Heart left ventricle (tissue), 16 donors: ENCODE data around the gene SEMA4F. TPM values are rescaled to one million over a fixed set of nuclear protein-coding genes. Genes with fewer than 3 reads are reported as not detected.

ENCODE experiments used
- ATAC-seq, 4 donors: fragments of 200-7000 bp; cut with Tn5 transposase; one replicate each; pipeline ENCODE4 v1.9.1; 2020 to 2022; ENCODE audit warnings: moderate library complexity in 4 of 4, mild to moderate bottlenecking in 3 of 4, moderate number of reproducible peaks in 1 of 4
- DNase-seq, 5 donors: peaks; one replicate each; pipeline ENCODE4 v3.0.0-alpha.2; 2020
- H3K27ac ChIP-seq, 12 donors: fragments of 200-600 bp; sonication (generic) in 4 of 12; one replicate each; pipeline versions ENCODE4 v1.5.0 to v1.8.0; 2016 to 2022; ENCODE audit warnings: mild to moderate bottlenecking in 2 of 12
- H3K27me3 ChIP-seq, 9 donors: fragments of 200-600 bp; sonication (generic) in 2 of 9; one replicate each; pipeline versions ENCODE4 v1.5.1 to v1.8.0; 2016 to 2022; ENCODE audit warnings: mild to moderate bottlenecking in 3 of 9
- H3K36me3 ChIP-seq, 9 donors: fragments of 200-600 bp; sonication (generic) in 2 of 9; one replicate each; pipeline versions ENCODE4 v1.5.0 to v1.8.0; 2018 to 2022; ENCODE audit warnings: mild to moderate bottlenecking in 2 of 9
- H3K4me1 ChIP-seq, 12 donors: fragments of 200-600 bp; sonication (generic) in 4 of 12; one replicate each; pipeline versions ENCODE4 v1.5.0 to v1.8.0; 2016 to 2022; ENCODE audit warnings: mild to moderate bottlenecking in 3 of 12
- H3K4me3 ChIP-seq, 12 donors: fragments of 200-600 bp; sonication (generic) in 4 of 12; one replicate each; pipeline versions ENCODE4 v1.5.0 to v1.8.0; 2017 to 2022; ENCODE audit warnings: mild to moderate bottlenecking in 9 of 12, moderate library complexity in 4 of 12
- H3K9me3 ChIP-seq, 12 donors: fragments of 200-600 bp; sonication (generic) in 4 of 12; one replicate each; pipeline versions ENCODE4 v1.5.0 to v1.8.0; 2016 to 2022; ENCODE audit warnings: mild to moderate bottlenecking in 1 of 12
- POLR2A ChIP-seq, 2 donors: fragments of 450-650 bp; IDR thresholded peaks; one replicate each; pipeline ENCODE4 v1.6.1; 2017; ENCODE audit warnings: antibody characterized with exemption in 2 of 2, mild to moderate bottlenecking in 2 of 2, moderate library complexity in 2 of 2
- WGBS, 4 donors: extraction: QIAGEN DNeasy Blood & Tissue Kit in 2 of 4; methylation state at CpG; one replicate each; pipeline versions ENCODE4 v1.1.5 to v1.1.7; 2013 to 2018; 5-methylcytosine and 5-hydroxymethylcytosine counted together
- intact Hi-C, 10 donors: fragments of 100-400 bp; cut with DNase I; formaldehyde crosslinking; loops; one replicate each; pipeline versions ENCODE4 v1.11.1 to v1.14.2; 2022
- polyA plus RNA-seq, 2 donors: library from polyadenylated mRNA; stranded (reverse); fragments of 200-250 nt; gene quantifications; one replicate each; pipeline ENCODE4 v1.2.3, GENCODE V29; 2013
- total RNA-seq, 9 donors: library from RNA; depleted of rRNA in 2 of 9; stranded (reverse); fragments of >200 nt in 2 of 9; fragmentation: NEBNext Ultra II Directional in 3 of 9; extraction: Animal tissue kit (Norgen Biotek cat#: 25700) in 3 of 9; gene quantifications; one replicate each; pipeline versions ENCODE4 v1.1.0 to v1.2.4, GENCODE V29; 2016 to 2023
- TF ChIP-seq, protein P1 (sequence below), 12 donors: fragments of 200-600 bp; sonication (generic) in 4 of 12; IDR thresholded peaks; one replicate each; pipeline versions ENCODE4 v1.5.0 to v1.8.0; 2018 to 2022; ENCODE audit warnings: antibody characterized with exemption in 12 of 12, mild to moderate bottlenecking in 5 of 12
- donor health status: ischemic (EF 13 %, LVEDD 7.1; RV severe dilation, severe dysfunction).
- donor health status: healthy with polysubstance abuse.
- donor health status: DM: no; HTN: yes; CAD: no.
- donor health status: DM: no; HTN: no; CAD: no.
- donor health status: ischemic (EF 25% LVEDD 6.9; RV normal size, moderate dysfunction).
- donor health status: ischemic (EF 25% LVEDD 5.7; RV mildly dilated, moderate dysfunction).
- donor health status: healthy.
- donor health status: DM: yes; HTN: yes; CAD: no.
- donor health status: ischemic (EF 35%, LVEDD 5.7; RV mildly dilated, moderate dysfunction).
- donor health status: nonischemic (EF 11% LVEDD 7.7; RV severe dilation, severe dysfunction).
- donor health status: DM: yes; HTN: yes; CAD: no.
- donor health status: PGD.
- donor health status: ischemic (EF 29% LVEDD 5.4; RV normal size, mild dysfunction).
- donor health status: nonischemic (EF 23%, LVEDD 6.1; RV moderate dilation, normal function).

SEMA4F gene
- total and polyA plus RNA-seq, 11 donors = 0.95 to 4.9 (median 3.4) TPM

DNA sequence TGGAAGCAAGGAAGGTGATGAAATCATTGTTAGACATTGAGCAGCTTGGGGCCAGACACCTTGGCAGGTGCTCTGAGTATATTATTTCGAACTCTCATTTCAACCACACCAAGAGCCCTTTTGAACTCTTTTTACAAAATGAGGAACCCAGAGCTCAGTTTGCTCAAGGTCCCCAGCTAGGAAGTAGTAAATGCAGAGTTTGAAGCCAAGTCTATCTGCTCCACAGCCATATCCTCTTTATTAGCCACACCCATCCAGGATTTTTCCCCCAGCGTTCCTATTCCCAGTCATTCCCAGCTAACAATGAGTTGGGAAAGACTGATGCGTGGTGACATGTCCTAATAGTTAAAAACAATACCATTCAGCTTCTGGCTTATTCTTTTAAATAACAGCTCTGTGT lies 40.2 kb downstream of the SEMA4F start:
- DNase-seq (no peak), ATAC-seq (no peak)
- Histone ChIP-seq H3K36me3 (no peaks in the 10 kb centered on the region), H3K4me3 (no peak overlapping the region), H3K9me3 (no peaks in the 10 kb centered on the region), H3K27ac (no peak overlapping the region), H3K4me1 (peaks cover 0 to 11% (median 0%) of the 10 kb centered on the region in 12 donors), H3K27me3 (peaks cover 0 to 8% (median 0%) of the 10 kb centered on the region in 9 donors)
- TF ChIP-seq, protein P1, sequence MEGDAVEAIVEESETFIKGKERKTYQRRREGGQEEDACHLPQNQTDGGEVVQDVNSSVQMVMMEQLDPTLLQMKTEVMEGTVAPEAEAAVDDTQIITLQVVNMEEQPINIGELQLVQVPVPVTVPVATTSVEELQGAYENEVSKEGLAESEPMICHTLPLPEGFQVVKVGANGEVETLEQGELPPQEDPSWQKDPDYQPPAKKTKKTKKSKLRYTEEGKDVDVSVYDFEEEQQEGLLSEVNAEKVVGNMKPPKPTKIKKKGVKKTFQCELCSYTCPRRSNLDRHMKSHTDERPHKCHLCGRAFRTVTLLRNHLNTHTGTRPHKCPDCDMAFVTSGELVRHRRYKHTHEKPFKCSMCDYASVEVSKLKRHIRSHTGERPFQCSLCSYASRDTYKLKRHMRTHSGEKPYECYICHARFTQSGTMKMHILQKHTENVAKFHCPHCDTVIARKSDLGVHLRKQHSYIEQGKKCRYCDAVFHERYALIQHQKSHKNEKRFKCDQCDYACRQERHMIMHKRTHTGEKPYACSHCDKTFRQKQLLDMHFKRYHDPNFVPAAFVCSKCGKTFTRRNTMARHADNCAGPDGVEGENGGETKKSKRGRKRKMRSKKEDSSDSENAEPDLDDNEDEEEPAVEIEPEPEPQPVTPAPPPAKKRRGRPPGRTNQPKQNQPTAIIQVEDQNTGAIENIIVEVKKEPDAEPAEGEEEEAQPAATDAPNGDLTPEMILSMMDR (IDR thresholded peaks at IDR 0.05) = no peak
- TF ChIP-seq POLR2A (IDR thresholded peaks at IDR 0.05) = no peak
- intact Hi-C loops = loop anchor here in 8 of 10 donors (5.0 to 10.0 kb wide), 6 partner anchors 178 to 913 kb away; no protein-coding TSS in a partner anchor
- WGBS, 4 donors = 61 to 68% (median 65%) methylated on average over 3 of the region's 3 CpGs

DNA sequence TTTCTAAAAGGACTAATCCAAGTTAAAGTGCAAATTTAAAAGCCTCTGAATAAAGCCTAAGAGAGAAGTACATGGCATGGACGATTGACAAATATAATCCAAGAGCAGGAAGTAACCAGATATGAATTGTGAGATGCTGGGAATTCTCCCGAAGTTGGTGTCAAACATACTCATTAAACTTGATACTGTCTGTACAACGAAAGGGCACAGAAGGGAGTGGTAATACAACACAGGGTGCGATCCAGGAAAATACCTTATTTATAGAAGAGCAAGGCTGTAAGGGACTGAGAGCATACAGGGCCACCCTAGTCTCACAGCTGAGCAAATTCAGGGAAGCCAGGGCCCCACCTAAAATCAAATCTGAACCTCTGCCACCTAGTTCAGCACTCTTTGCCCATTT lies 41.6 kb downstream of the SEMA4F start:
- WGBS, 4 donors = 38 to 68% (median 54%) methylated on average over 4 of the region's 4 CpGs
- no peak for DNase-seq
- intact Hi-C loops = loop anchor here in 5 of 10 donors (10.0 kb wide), 2 partner anchors 709 to 909 kb away; no protein-coding TSS in a partner anchor
- H3K4me3 ChIP-seq = no peak overlapping the region
- H3K9me3 ChIP-seq = no peaks in the 10 kb centered on the region
- TF ChIP-seq, protein P1 (IDR thresholded peaks at IDR 0.05) = no peak
- H3K27ac ChIP-seq = peak overlapping the region in 1 of 12 donors; percentile 34
- peak in 2 of 4 donors; percentile 72 to 78 for ATAC-seq
- no peaks in the 10 kb centered on the region for H3K36me3 ChIP-seq
- H3K27me3 ChIP-seq = no peaks in the 10 kb centered on the region
- peaks cover 0 to 11% (median 0%) of the 10 kb centered on the region in 12 donors for H3K4me1 ChIP-seq

DNA sequence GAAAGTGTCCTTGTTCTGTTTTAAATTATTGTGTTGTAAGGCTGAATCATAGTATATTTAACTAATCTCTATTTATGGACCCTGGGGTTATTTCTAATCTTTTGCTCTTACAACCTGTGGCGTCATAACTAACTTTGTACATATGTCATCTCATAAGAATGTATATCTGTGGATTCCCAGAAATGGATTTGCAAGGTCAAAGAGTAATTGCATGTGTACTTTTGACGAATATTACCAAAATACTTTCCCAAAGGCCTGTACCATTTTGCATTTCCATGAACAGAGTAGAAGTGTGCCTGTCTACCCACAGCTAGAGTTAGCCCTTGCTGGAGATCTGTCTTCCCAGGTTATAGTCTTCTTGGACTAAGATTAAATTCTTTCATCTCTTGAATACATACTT lies 42.8 kb downstream of the SEMA4F start:
- peaks cover 0 to 11% (median 0%) of the 10 kb centered on the region in 12 donors for H3K4me1 ChIP-seq
- 62 to 69% (median 63%) methylated on average over 2 of the region's 2 CpGs for WGBS, 4 donors
- intact Hi-C loops = loop anchor here in 5 of 10 donors (10.0 kb wide), 2 partner anchors 708 to 908 kb away; no protein-coding TSS in a partner anchor
- no peak overlapping the region for H3K27ac ChIP-seq
- DNase-seq (no peak), ATAC-seq (no peak)
- no peaks in the 10 kb centered on the region for H3K9me3 ChIP-seq
- H3K36me3 ChIP-seq = no peaks in the 10 kb centered on the region
- TF ChIP-seq POLR2A (IDR thresholded peaks at IDR 0.05) = no peak
- TF ChIP-seq, protein P1 (IDR thresholded peaks at IDR 0.05) = no peak
- no peaks in the 10 kb centered on the region for H3K27me3 ChIP-seq
- H3K4me3 ChIP-seq = no peak overlapping the region

DNA sequence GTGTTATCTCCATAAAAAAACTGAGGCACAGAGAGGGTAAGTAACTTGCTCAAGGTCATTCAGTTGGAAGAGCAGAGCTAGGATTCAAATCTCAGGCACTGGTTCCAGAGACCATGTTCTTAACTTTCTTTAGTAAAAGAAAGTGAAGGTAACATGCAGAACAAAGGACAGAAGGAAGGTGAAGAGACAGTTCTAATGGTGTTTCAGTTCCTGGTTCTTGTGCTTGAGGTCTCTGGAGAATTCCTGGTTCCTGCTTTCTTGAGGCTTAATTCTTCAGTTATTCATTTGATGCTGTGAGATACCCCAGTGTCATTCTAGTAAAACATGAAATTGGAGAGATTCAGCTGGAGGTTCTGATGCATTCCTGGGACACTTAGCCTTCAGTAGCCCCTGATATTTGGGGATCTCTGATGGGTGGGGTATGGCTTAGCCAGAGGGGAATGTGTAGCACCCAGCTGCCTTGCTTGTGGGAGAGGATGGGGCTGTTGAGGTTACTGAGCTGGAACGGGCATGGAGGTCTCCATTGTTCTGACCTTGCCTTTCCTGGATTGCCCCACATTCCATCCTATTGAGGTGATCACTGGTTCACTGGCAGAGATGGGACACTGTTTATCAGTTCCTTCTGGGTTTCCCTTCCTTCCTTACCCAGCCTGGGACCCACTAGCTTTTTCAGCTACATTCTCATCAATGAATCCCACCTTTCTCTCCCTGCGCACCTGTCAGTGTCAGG lies 46.8 kb downstream of the SEMA4F start:
- H3K36me3 ChIP-seq = no peaks in the 10 kb centered on the region
- H3K27me3 ChIP-seq = no peaks in the 10 kb centered on the region
- TF ChIP-seq, protein P1 (IDR thresholded peaks at IDR 0.05) = no peak
- no peak for TF ChIP-seq POLR2A (IDR thresholded peaks at IDR 0.05)
- H3K27ac ChIP-seq = no peak overlapping the region
- intact Hi-C loops = no loop called here
- no peaks in the 10 kb centered on the region for H3K9me3 ChIP-seq
- DNase-seq = no peak
- no peak for ATAC-seq
- WGBS, 4 donors = 57 to 71% (median 66%) methylated on average over 2 of the region's 2 CpGs
- no peak overlapping the region for H3K4me3 ChIP-seq
- H3K4me1 ChIP-seq = peaks cover 0 to 9% (median 0%) of the 10 kb centered on the region in 12 donors
